ENCODE measurements around the gene MASP2. TPM values are rescaled to one million over a fixed set of nuclear protein-coding genes. Genes with fewer than 3 reads are reported as not detected.
"Not testable (repeated sequence)": the region's sequence is repeated elsewhere in the genome, so short reads cannot be mapped to it uniquely, and the experiment has no call there.

The MASP2 gene
- not detected in 2 replicates for polyA plus RNA-seq (2012; rRNA removed)
- polyA plus RNA-seq (2012; cell fraction: cytosol; rRNA removed) = not detected in 2 replicates
- 0.05 and 0.21 TPM in 2 replicates for polyA plus RNA-seq (2012; cell fraction: nucleus; rRNA removed)

DNA sequence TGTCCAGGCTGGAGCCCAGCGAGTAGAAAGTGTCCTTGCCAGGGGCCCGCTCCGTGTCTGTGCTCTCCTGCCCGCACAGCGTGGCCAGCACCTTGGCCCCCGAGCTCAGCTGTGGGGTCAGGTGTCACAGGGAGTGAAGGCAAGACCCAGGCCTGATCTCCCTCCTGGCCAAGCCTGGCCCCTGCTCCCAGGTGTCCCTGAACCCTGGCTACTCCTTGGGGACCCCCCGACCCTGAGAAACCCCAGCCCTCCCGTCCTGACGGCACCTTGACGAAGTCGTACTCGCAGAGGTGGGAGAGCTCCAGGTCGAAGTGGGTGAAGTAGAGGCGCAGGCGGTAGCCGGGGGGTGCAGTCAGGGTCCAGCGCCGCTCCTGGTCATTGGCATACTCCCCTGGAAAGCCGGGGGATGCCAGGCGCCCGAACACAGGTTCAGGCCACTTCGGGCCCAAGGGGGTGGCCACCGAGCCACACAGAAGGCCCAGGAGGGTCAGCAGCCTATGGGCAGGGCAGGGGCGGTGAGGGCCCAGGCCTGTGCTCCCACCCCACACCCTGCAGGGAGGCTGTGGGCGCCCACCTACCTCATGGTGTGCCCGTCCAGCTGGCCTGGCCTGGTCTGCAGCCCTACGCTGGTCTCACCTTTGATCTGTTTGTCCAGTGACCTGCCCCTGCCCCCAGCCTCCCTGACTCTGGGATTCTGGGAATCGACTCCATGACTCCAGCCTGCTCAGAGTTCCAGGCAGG lies at the start of gene MASP2:
Gene MASP2, minus strand, starts transcription at position 615 of the 741 bp plus-strand sequence. Its CDS starts 32 bp downstream, at position 583.
- no peaks in the 10 kb centered on the region for H3K36me3 ChIP-seq (replicated peaks in 1 of 2; ENCODE audit: control insufficient read depth in 1 of 2, insufficient read depth in 2 of 2, low read length in 1 of 2)
- POLR2A ChIA-PET = no interaction called here
- H3K27ac ChIP-seq (ENCODE audit: low read depth in 2 of 2, low read length in 1 of 2) = no peak within 1 kb of the TSS
- H2AFZ ChIP-seq (ENCODE audit: low read depth) = no peak within 1 kb of the TSS
- H3K9me3 ChIP-seq = no peaks in the 10 kb centered on the region
- no peak within 1 kb of the TSS for H3K4me3 ChIP-seq (ENCODE audit: low read depth in 2 of 2, low read length in 1 of 2)
- H3K9me2 ChIP-seq = no peaks in the 10 kb centered on the region
- no peaks in the 10 kb centered on the region for H3F3A ChIP-seq (replicated peaks; ENCODE audit: insufficient read depth)
- no peaks in the 10 kb centered on the region for H4K20me1 ChIP-seq (ENCODE audit: insufficient read depth)
- no peaks in the 10 kb centered on the region for H3K27me3 ChIP-seq (ENCODE audit: insufficient read depth)
- CTCF ChIA-PET = interaction anchor here (10.0 kb wide), 1 partner anchor 9 kb away, joined by 118 read pairs; no protein-coding TSS in a partner anchor
- TF ChIP-seq FOSL2 (IDR thresholded peaks at IDR 0.05; ENCODE audit: borderline replicate concordance, low read depth) (no peak), MXI1 (IDR thresholded peaks at IDR 0.05; ENCODE audit: low read depth, low read length) (no peak), POLR2AphosphoS5 (IDR thresholded peaks at IDR 0.05; ENCODE audit: low read depth, low read length) (no peak), SIN3A (IDR thresholded peaks at IDR 0.05; ENCODE audit: borderline replicate concordance, low read depth, low read length) (no peak), EP300 (IDR thresholded peaks at IDR 0.05; ENCODE audit: borderline replicate concordance in 1 of 2, low read depth in 1 of 2, low read length in 1 of 2) (no peak), MEF2A (IDR thresholded peaks at IDR 0.05; ENCODE audit: borderline replicate concordance, low read depth) (no peak), SMC3 (IDR thresholded peaks at IDR 0.05; ENCODE audit: low read depth, low read length) (no peak), RXRA (IDR thresholded peaks at IDR 0.05; ENCODE audit: borderline replicate concordance, low read depth) (no peak), YY1 (IDR thresholded peaks at IDR 0.05; ENCODE audit: low read depth) (no peak), NRF1 (IDR thresholded peaks at IDR 0.05; ENCODE audit: low read depth, low read length) (no peak), FOXM1 (IDR thresholded peaks at IDR 0.05; ENCODE audit: low read depth) (no peak), TEAD4 (IDR thresholded peaks at IDR 0.05; ENCODE audit: borderline replicate concordance, insufficient read depth) (no peak), JUND (IDR thresholded peaks at IDR 0.05) (no peak), ELF1 (IDR thresholded peaks at IDR 0.05) (no peak), TAF1 (IDR thresholded peaks at IDR 0.05; ENCODE audit: borderline replicate concordance, low read depth, low read length) (no peak)
- TF ChIP-seq, protein P1, sequence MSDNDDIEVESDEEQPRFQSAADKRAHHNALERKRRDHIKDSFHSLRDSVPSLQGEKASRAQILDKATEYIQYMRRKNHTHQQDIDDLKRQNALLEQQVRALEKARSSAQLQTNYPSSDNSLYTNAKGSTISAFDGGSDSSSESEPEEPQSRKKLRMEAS (IDR thresholded peaks at IDR 0.05; ENCODE audit: low read depth) = no peak
- TF ChIP-seq, protein P2, sequence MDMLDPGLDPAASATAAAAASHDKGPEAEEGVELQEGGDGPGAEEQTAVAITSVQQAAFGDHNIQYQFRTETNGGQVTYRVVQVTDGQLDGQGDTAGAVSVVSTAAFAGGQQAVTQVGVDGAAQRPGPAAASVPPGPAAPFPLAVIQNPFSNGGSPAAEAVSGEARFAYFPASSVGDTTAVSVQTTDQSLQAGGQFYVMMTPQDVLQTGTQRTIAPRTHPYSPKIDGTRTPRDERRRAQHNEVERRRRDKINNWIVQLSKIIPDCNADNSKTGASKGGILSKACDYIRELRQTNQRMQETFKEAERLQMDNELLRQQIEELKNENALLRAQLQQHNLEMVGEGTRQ (IDR thresholded peaks at IDR 0.05; ENCODE audit: borderline replicate concordance, low read depth, low read length) = no peak
- TF ChIP-seq, protein P3, sequence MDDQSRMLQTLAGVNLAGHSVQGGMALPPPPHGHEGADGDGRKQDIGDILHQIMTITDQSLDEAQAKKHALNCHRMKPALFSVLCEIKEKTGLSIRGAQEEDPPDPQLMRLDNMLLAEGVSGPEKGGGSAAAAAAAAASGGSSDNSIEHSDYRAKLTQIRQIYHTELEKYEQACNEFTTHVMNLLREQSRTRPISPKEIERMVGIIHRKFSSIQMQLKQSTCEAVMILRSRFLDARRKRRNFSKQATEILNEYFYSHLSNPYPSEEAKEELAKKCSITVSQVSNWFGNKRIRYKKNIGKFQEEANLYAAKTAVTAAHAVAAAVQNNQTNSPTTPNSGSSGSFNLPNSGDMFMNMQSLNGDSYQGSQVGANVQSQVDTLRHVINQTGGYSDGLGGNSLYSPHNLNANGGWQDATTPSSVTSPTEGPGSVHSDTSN (IDR thresholded peaks at IDR 0.05) = no peak
- TF ChIP-seq, protein P4, sequence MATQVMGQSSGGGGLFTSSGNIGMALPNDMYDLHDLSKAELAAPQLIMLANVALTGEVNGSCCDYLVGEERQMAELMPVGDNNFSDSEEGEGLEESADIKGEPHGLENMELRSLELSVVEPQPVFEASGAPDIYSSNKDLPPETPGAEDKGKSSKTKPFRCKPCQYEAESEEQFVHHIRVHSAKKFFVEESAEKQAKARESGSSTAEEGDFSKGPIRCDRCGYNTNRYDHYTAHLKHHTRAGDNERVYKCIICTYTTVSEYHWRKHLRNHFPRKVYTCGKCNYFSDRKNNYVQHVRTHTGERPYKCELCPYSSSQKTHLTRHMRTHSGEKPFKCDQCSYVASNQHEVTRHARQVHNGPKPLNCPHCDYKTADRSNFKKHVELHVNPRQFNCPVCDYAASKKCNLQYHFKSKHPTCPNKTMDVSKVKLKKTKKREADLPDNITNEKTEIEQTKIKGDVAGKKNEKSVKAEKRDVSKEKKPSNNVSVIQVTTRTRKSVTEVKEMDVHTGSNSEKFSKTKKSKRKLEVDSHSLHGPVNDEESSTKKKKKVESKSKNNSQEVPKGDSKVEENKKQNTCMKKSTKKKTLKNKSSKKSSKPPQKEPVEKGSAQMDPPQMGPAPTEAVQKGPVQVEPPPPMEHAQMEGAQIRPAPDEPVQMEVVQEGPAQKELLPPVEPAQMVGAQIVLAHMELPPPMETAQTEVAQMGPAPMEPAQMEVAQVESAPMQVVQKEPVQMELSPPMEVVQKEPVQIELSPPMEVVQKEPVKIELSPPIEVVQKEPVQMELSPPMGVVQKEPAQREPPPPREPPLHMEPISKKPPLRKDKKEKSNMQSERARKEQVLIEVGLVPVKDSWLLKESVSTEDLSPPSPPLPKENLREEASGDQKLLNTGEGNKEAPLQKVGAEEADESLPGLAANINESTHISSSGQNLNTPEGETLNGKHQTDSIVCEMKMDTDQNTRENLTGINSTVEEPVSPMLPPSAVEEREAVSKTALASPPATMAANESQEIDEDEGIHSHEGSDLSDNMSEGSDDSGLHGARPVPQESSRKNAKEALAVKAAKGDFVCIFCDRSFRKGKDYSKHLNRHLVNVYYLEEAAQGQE (IDR thresholded peaks at IDR 0.05; ENCODE audit: low read depth, low read length) = no peak
- H3K79me2 ChIP-seq (ENCODE audit: insufficient read depth) = no peaks in the 10 kb centered on the region
- H3K4me1 ChIP-seq (ENCODE audit: control insufficient read depth in 1 of 2, insufficient read depth in 2 of 2, low read depth in 1 of 2, low read length in 1 of 2) = no peaks in the 10 kb centered on the region; a peak in 1 of 4 replicates
- 90% methylated on average over 9 of the region's 28 CpGs for WGBS (ENCODE audit: low lambda C conversion rate)
- H3K4me2 ChIP-seq = no peak within 1 kb of the TSS
- peak; percentile 28 for DNase-seq
- no peak within 1 kb of the TSS for H3K9ac ChIP-seq

DNA sequence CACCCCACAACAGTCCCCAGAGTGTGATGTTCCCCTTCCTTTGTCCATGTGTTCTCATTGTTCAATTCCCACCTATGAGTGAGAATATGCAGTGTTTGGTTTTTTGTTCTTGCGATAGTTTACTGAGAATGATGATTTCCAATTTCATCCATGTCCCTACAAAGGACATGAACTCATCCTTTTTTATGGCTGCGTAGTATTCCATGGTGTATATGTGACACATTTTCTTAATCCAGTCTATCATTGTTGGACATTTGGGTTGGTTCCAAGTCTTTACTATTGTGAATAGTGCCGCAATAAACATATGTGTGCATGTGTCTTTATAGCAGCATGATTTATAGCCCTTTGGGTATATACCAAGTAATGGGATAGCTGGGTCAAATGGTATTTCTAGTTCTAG lies 36.7 kb upstream of the MASP2 start:
- H3K4me3 ChIP-seq (ENCODE audit: low read depth in 2 of 2, low read length in 1 of 2); CTCF ChIA-PET; H3K27ac ChIP-seq (ENCODE audit: low read depth in 2 of 2, low read length in 1 of 2); H4K20me1 ChIP-seq (ENCODE audit: insufficient read depth); H2AFZ ChIP-seq (ENCODE audit: low read depth); H3K9ac ChIP-seq; DNase-seq; H3K27me3 ChIP-seq (ENCODE audit: insufficient read depth); H3K4me2 ChIP-seq; H3K9me2 ChIP-seq; H3K4me1 ChIP-seq (ENCODE audit: control insufficient read depth in 1 of 2, insufficient read depth in 2 of 2, low read depth in 1 of 2, low read length in 1 of 2); POLR2A ChIA-PET; H3K9me3 ChIP-seq; H3K79me2 ChIP-seq (ENCODE audit: insufficient read depth): not testable (repeated sequence)
- peaks cover 11% of the 10 kb centered on the region for H3F3A ChIP-seq (replicated peaks; ENCODE audit: insufficient read depth)
- H3K36me3 ChIP-seq (replicated peaks in 1 of 2; ENCODE audit: control insufficient read depth in 1 of 2, insufficient read depth in 2 of 2, low read length in 1 of 2) = peaks cover 39 to 46% of the 10 kb centered on the region in 2 experiments
- WGBS (ENCODE audit: low lambda C conversion rate) = 98% methylated on average over 3 of the region's 3 CpGs

Data from SK-N-SH (cell line).